ENCODE data around the gene GAS5.
"Not testable (repeated sequence)": the region's sequence is repeated elsewhere in the genome, so short reads cannot be mapped to it uniquely, and the experiment has no call there.

Gene GAS5

DNA sequence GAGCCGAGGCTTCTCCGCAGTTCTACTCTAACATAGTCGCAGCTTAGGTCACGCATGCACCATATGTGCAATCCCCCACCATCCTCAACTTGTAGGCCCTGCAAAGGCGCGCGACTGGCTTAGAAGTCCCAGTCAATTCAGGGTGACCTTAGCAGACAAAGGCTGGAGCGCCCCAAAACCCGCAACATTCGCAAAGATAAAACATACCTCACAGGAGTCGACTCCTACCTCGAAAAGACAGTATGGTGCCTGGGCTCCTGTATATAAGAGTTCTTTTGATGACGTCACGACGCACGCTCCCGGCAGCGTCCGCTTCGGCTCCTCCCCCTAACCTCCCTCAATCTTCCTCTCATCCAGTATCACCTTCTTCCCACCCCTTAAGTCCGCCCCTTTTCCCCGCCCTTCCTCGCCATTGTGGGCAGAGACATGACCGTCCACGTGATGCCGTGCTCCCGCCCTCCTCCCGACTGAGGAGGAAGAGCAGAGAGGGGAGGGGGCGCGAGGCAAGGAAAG lies at the start of gene GAS5:
Gene GAS5, minus strand, starts transcription at position 237 of the 513 bp plus-strand sequence.
- DNase-seq, result peak; percentile 99

- no peak for DNase-seq
Observed at GRCh38 chr1:173917149-173917548, 49.4 kb upstream of the GAS5 start, which contains the start of gene SERPINC1. Gene SERPINC1, minus strand, starts transcription at chr1:173917327. Its CDS starts 68 bp downstream, at chr1:173917259.

- no peak for DNase-seq
Observed at GRCh38 chr1:173916667-173917066, 48.9 kb upstream of the GAS5 start.

DNA sequence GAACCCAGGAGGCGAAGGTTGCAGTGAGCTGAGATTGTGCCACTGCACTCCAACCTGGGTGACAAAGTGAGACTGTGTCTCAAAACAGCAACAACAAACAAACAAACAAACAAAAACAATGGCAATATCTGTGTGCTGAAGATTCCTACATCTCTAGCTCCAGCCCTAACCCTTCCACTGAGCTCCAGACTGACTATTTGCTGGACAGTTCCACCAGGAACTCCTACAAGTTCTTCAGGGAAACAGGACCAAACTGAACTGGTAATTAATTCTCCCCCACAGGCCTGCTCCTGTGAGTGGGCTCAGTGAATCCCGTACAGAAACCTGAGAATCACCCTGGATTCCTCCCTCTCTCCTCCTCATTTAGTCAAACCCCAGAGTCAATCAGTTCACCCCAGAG lies 47.8 kb upstream of the GAS5 start:
- no peak for DNase-seq

- no peak for DNase-seq
Observed at GRCh38 chr1:173914366-173914871, 46.6 kb upstream of the GAS5 start.

- no peak for DNase-seq
Observed at GRCh38 chr1:173913111-173913510, 45.3 kb upstream of the GAS5 start.

GRCh38 chr1:173903827-173904531 lies 36.2 kb upstream of the GAS5 start:
- DNase-seq, result no peak

- no peak for DNase-seq
Observed at GRCh38 chr1:173900992-173901391, 33.2 kb upstream of the GAS5 start.

DNA sequence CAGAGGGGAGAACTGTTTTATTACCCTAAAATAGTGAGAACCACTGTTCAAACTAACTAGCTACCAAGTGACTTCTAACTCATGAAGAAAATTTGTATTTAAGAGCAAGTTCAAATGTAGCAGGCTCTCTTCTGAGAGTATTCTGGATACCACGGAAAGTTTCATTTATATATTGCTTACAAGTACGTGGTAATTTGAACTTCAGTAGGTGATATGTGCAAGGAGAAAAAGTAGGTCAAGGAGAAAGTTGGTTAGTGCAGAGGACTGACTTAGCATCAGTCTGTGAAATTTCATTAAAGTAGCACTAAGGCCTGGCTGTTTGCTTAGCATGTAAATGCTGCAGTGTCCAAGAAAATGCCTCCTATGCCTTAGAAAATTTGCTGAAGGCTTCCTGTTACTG lies 32.6 kb upstream of the GAS5 start:
- no peak for DNase-seq

DNA sequence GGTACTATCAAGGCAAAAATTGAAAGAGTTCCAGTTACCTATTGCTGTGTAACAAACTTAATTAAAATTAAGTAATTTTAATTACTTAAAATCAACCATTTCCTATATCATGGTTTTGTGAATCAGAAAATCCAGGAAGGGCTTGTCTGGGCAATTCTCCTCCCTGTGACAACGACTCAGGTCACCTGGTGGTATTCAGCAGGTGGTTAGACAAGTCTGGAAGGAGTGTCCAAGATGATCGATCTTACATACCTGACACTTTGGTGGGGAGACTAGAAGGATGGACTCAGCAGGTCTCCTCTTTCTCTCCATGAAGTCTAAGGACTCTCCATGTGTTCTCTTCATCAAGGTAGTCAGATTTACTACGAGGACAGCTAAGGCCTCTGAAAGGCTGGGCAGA lies 26.4 kb upstream of the GAS5 start:
- DNase-seq, result no peak

DNA sequence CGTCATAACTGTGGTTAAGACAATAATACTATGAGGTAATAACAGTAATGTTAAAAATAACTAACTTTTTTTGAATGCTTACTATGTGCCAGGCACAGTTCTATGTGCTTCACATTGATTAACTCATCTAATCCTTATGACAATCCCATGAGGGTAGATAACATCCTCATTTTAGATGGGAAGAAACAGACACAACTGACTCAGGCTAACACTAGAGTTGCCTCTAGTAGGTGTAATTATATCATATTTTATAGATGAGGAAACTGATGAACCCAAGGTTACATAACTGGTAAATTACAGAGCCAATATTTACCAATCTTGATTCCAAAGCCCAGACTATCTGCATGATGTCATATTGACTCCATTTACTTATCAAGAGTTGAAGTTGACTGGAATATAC lies 25.8 kb upstream of the GAS5 start:
- no peak for DNase-seq

GRCh38 chr1:173889885-173890284 lies 22.1 kb upstream of the GAS5 start:
- DNase-seq, result no peak

DNA sequence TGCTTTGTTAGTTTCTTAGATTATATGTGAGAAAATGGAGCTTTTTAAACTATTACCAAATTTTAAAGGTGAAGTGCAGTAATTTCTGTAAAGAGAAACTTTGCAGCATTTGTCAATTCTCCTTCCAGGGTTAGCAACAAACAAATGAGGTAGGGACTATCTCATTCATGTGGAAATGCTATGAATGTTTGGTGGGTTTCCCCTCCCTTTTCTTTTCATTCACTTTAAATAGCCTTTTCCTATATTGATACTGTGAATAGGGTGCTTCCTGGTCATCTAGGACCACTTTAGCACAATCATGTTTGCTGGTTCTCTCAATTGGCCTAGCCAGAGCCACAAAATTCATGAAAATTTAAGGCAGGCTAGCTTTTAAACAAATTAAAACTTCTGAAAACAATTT lies 21.0 kb upstream of the GAS5 start:
- DNase-seq, result no peak

GRCh38 chr1:173887627-173888026 lies 19.8 kb upstream of the GAS5 start:
- no peak for DNase-seq

- DNase-seq, result no peak
Observed at GRCh38 chr1:173886746-173887611, 19.2 kb upstream of the GAS5 start.

DNA sequence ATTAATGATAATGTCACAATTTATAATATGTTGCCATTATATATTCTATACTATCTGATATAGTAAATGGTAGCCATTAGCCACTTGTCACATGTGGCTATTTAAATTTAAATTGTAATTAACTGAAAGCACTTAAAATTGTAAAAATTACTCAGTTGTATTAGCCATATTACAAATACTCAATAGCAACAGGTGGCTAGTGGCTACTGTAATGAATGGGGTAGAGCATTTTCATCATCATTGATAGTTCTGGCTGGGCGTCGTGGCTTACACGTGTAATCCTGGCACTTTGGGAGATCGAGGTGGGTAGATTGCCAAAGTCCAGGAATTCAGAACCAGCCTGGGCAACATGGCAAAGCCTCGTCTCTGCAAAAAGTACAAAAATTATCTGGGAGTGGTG lies 16.9 kb upstream of the GAS5 start:
- no peak for DNase-seq

DNA sequence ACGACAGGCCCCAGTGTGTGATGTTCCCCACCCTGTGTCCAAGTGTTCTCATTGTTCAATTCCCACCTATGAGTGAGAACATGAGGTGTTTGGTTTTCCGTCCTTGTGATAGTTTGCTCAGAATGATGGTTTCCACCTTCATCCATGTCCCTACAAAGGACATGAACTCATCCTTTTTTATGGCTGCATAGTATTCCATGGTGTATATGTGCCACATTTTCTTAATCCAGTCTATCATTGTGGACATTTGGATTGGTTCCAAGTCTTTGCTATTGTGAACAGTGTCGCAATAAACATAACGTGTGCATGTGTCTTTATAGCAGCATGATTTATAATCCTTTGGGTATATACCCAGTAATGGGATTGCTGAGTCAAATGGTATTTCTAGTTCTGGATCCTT lies 13.3 kb upstream of the GAS5 start:
- not testable (repeated sequence) for DNase-seq

DNA sequence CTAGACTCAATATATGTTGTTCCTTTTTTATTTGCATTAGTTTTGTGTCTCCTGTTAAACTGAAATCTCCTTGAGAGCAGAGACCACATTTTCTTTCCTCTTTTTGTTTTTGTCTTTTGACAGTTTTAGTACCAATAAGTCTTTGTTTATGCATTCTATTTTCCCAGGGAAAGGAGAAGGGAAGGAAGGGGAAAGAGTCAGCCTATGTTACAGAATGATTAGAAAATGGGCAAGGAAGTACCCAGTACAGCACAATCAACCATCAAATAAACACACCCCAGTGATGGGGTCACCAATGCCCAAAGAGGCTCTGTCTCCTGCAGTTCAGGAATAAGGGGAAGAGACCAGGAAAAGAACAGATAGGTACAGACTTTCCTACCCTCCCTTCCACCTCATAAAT lies 10.5 kb upstream of the GAS5 start:
- DNase-seq, result no peak

GRCh38 chr1:173876732-173877131 lies 8.9 kb upstream of the GAS5 start:
- no peak for DNase-seq

GRCh38 chr1:173871500-173871899 lies 3.7 kb upstream of the GAS5 start:
- no peak for DNase-seq

DNA sequence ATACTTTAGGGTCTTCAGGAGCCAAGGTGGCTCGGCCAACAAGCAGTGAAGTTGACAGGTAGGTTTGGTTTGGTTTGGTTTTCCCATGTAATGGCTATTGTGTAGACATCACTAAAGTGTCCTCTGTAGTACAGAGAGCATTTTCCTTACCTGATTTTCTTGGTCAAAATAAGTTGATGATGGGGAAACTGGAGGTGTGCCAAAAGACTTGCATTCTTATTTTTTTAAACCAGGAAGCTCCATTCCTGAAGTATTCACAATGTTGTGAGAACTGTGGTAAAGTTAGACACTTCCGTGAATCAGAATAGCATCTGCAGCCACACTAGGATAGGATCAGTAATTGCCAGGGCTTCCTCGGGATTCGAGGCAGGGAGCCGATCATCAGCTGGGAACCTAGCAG lies 3.3 kb upstream of the GAS5 start:
- no peak for DNase-seq

- DNase-seq, result peak; percentile 48
Observed at GRCh38 chr1:173870252-173871075, 2.7 kb upstream of the GAS5 start.

DNA sequence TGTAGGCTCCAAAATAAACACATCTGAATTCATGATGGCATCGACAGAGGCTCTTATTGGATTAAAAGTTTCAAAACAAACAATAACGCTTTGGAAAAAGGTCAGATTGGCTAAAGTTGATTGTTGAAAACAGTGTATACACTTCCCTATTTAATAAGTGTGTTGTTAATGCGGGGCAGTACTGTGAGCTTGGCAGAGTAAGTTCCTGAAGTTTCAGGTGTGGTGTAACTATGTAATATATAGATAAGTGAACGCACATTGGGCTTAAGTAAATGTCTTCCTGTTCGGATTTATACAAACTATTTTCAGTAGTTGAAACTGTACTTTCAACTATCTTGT lies 1.2 kb upstream of the GAS5 start:
- DNase-seq, result no peak

All from GDM1 (cell line).